ENCODE data around the gene CCDC195. TPM values are rescaled to one million over a fixed set of nuclear protein-coding genes. Genes with fewer than 3 reads are reported as not detected.

CCDC195 gene
- total and polyA plus RNA-seq, 4 donors = not detected

DNA sequence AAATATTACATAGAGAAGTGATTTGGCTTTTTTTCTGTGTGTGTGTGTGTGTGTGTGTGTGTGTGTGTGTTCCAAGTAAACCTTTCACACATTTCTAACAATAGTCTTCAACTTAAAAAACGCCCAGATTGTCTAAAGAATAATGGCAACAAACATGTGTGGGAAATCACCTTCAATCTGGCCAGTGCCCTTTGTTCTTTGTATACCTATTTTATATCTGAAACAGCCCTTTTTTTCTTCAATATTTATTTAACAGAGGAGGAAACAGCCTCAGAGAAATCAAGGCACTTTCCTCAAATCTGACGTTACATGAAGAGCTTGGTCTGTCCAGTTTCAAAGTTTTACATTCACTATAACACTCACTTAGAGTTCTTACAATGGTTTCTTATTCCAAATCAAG lies 25.3 kb downstream of the CCDC195 start:
- ATAC-seq (ENCODE audit: insufficient read depth, low FRiP score) = no peak
- WGBS, 2 donors = 58 to 79% methylated on average over 2 of the region's 2 CpGs
- TF ChIP-seq, protein P1, sequence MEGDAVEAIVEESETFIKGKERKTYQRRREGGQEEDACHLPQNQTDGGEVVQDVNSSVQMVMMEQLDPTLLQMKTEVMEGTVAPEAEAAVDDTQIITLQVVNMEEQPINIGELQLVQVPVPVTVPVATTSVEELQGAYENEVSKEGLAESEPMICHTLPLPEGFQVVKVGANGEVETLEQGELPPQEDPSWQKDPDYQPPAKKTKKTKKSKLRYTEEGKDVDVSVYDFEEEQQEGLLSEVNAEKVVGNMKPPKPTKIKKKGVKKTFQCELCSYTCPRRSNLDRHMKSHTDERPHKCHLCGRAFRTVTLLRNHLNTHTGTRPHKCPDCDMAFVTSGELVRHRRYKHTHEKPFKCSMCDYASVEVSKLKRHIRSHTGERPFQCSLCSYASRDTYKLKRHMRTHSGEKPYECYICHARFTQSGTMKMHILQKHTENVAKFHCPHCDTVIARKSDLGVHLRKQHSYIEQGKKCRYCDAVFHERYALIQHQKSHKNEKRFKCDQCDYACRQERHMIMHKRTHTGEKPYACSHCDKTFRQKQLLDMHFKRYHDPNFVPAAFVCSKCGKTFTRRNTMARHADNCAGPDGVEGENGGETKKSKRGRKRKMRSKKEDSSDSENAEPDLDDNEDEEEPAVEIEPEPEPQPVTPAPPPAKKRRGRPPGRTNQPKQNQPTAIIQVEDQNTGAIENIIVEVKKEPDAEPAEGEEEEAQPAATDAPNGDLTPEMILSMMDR (IDR thresholded peaks at IDR 0.05; ENCODE audit: control extremely low read depth, extremely low read depth) = no peak
- DNase-seq = no peak
- no peaks in the 10 kb centered on the region for H3K36me3 ChIP-seq (ENCODE audit: control insufficient read depth in 4 of 4, insufficient read depth in 4 of 4, low read length in 4 of 4)
- no peak overlapping the region for H3K9ac ChIP-seq (ENCODE audit: insufficient read depth in 1 of 2, low read length in 2 of 2)
- H3K27ac ChIP-seq (ENCODE audit: low read depth in 1 of 2, low read length in 1 of 2) = no peak overlapping the region
- H3K4me3 ChIP-seq = no peak overlapping the region
- H3K4me1 ChIP-seq (ENCODE audit: control insufficient read depth in 5 of 5, insufficient read depth in 5 of 5, low read length in 5 of 5) = no peaks in the 10 kb centered on the region
- no peaks in the 10 kb centered on the region for H3K9me3 ChIP-seq (ENCODE audit: control insufficient read depth in 4 of 4, insufficient read depth in 3 of 4, low read length in 3 of 4)
- H3K27me3 ChIP-seq (ENCODE audit: control insufficient read depth in 3 of 3, insufficient read depth in 3 of 3, low read length in 2 of 3) = no peaks in the 10 kb centered on the region

DNA sequence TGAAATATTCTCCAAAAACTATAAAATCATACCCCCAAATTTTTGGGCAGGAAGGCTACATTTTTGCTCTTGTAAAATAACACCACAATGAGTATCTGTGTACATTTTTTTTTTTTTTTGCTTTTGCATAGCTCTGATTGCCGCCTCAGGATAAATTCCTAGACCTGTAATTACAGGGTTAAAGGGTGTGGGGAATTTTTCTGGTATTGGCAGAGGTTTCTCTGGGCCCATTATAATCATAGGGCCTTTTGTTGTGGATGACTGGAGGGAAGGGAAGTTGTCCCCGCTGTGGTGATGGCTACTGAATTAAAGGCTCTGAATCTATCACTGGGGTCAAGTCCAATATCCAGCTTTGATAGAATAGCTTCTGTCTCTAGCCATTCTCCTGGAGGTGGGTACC lies 26.6 kb downstream of the CCDC195 start:
- DNase-seq (no peak), ATAC-seq (ENCODE audit: insufficient read depth, low FRiP score) (no peak)
- TF ChIP-seq, protein P1 (IDR thresholded peaks at IDR 0.05; ENCODE audit: control extremely low read depth, extremely low read depth) = no peak
- H3K4me1 ChIP-seq (ENCODE audit: control insufficient read depth in 5 of 5, insufficient read depth in 5 of 5, low read length in 5 of 5) = no peaks in the 10 kb centered on the region
- no peaks in the 10 kb centered on the region for H3K9me3 ChIP-seq (ENCODE audit: control insufficient read depth in 4 of 4, insufficient read depth in 3 of 4, low read length in 3 of 4)
- no peaks in the 10 kb centered on the region for H3K27me3 ChIP-seq (ENCODE audit: control insufficient read depth in 3 of 3, insufficient read depth in 3 of 3, low read length in 2 of 3)
- no peak overlapping the region for H3K4me3 ChIP-seq
- no peaks in the 10 kb centered on the region for H3K36me3 ChIP-seq (ENCODE audit: control insufficient read depth in 4 of 4, insufficient read depth in 4 of 4, low read length in 4 of 4)
- no peak overlapping the region for H3K9ac ChIP-seq (ENCODE audit: insufficient read depth in 1 of 2, low read length in 2 of 2)
- WGBS, 2 donors = 80 to 88% methylated on average over 2 of the region's 2 CpGs
- no peak overlapping the region for H3K27ac ChIP-seq (ENCODE audit: low read depth in 1 of 2, low read length in 1 of 2)

DNA sequence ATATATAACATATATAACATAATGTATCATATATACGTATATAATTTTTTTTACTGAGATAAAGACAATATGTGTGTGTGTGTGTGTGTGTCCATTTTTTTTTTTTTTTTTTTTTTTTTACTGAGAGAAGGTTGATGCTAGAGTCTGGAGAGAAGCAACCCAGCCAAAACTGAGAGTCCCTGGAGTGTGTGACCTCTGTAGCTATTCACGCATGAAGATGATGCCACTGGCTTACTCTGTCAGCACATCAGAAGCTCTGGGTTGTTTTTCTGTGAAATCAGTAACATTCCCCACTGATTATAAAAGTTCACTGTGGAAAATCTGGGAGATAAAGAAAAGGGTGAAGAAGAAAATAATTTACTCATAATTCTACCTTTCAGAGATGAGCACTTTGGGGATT lies 27.2 kb downstream of the CCDC195 start:
- TF ChIP-seq, protein P1 (IDR thresholded peaks at IDR 0.05; ENCODE audit: control extremely low read depth, extremely low read depth) = no peak
- H3K27ac ChIP-seq (ENCODE audit: low read depth in 1 of 2, low read length in 1 of 2) = no peak overlapping the region
- no peaks in the 10 kb centered on the region for H3K9me3 ChIP-seq (ENCODE audit: control insufficient read depth in 4 of 4, insufficient read depth in 3 of 4, low read length in 3 of 4)
- no peak overlapping the region for H3K9ac ChIP-seq (ENCODE audit: insufficient read depth in 1 of 2, low read length in 2 of 2)
- ATAC-seq (ENCODE audit: insufficient read depth, low FRiP score) = no peak
- DNase-seq = no peak
- no peak overlapping the region for H3K4me3 ChIP-seq
- H3K4me1 ChIP-seq (ENCODE audit: control insufficient read depth in 5 of 5, insufficient read depth in 5 of 5, low read length in 5 of 5) = no peaks in the 10 kb centered on the region
- H3K36me3 ChIP-seq (ENCODE audit: control insufficient read depth in 4 of 4, insufficient read depth in 4 of 4, low read length in 4 of 4) = no peaks in the 10 kb centered on the region
- H3K27me3 ChIP-seq (ENCODE audit: control insufficient read depth in 3 of 3, insufficient read depth in 3 of 3, low read length in 2 of 3) = no peaks in the 10 kb centered on the region
- WGBS, 2 donors = 94 to 98% methylated on average over 2 of the region's 2 CpGs

DNA sequence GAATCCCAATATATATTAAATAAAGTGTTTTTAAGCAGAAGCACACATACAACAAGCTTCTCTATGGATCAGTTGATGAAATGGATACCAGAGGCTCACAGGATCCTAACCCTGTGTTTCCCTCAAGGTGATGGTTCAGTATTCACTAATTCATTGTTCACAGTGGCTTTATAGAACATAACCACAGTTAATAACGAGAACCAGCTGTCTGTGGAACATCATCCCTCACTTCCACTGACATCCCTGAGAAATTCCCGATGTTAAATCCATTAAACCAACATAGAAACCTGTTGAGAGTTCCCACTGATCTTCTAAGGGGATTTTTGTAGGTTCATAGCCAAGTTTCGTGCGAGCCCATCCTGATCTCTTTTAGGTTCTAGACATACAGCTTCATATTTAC lies 29.0 kb downstream of the CCDC195 start:
- Histone ChIP-seq H3K4me1 (ENCODE audit: control insufficient read depth in 5 of 5, insufficient read depth in 5 of 5, low read length in 5 of 5) (no peaks in the 10 kb centered on the region), H3K27me3 (ENCODE audit: control insufficient read depth in 3 of 3, insufficient read depth in 3 of 3, low read length in 2 of 3) (no peaks in the 10 kb centered on the region), H3K9me3 (ENCODE audit: control insufficient read depth in 4 of 4, insufficient read depth in 3 of 4, low read length in 3 of 4) (no peaks in the 10 kb centered on the region), H3K36me3 (ENCODE audit: control insufficient read depth in 4 of 4, insufficient read depth in 4 of 4, low read length in 4 of 4) (no peaks in the 10 kb centered on the region), H3K27ac (ENCODE audit: low read depth in 1 of 2, low read length in 1 of 2) (no peak overlapping the region), H3K4me3 (no peak overlapping the region), H3K9ac (ENCODE audit: insufficient read depth in 1 of 2, low read length in 2 of 2) (no peak overlapping the region)
- WGBS, 2 donors = 84 to 92% methylated on average over 4 of the region's 4 CpGs
- DNase-seq = no peak
- TF ChIP-seq, protein P1 (IDR thresholded peaks at IDR 0.05; ENCODE audit: control extremely low read depth, extremely low read depth) = no peak
- ATAC-seq (ENCODE audit: insufficient read depth, low FRiP score) = no peak
